HepG2 (cell line): ENCODE data around the gene SLTM. TPM values are rescaled to one million over a fixed set of nuclear protein-coding genes. Genes with fewer than 3 reads are reported as not detected.
A peak's percentile ranks its signal among the peaks of the same experiment; 100 is the strongest.

Experiments
- BATF2 ChIP-seq: sonication (generic); formaldehyde crosslinking; IDR thresholded peaks from 2 replicates; pipeline ENCODE4 v1.8.0; 2022; ENCODE audit warnings: mild to moderate bottlenecking, missing genetic modification reagents, moderate library complexity
- CENPX ChIP-seq: sonication (generic); formaldehyde crosslinking; IDR thresholded peaks from 2 replicates; pipeline ENCODE4 v1.9.0; 2021; ENCODE audit warnings: mild to moderate bottlenecking, missing genetic modification reagents, moderate library complexity
- DMTF1 ChIP-seq: sonication (generic); formaldehyde crosslinking; IDR thresholded peaks from 2 replicates; pipeline ENCODE4 v1.4.0; 2020; ENCODE audit warnings: mild to moderate bottlenecking, missing genetic modification reagents
- HNRNPL ChIP-seq: fragments of 200-400 bp; formaldehyde crosslinking; IDR thresholded peaks from 2 replicates; pipeline ENCODE4 v1.6.1; 2017; ENCODE audit warnings: mild to moderate bottlenecking, low read depth, low read length
- NFE2L2 ChIP-seq: fragments of 150-350 bp; IDR thresholded peaks from 2 replicates; pipeline ENCODE4 v1.6.1; 2014; ENCODE audit warnings: low read length
- NR1H2 ChIP-seq: sonication (generic); formaldehyde crosslinking; IDR thresholded peaks from 2 replicates; pipeline ENCODE4 v1.8.1; 2022; ENCODE audit warnings: low read depth, missing genetic modification reagents, borderline replicate concordance
- REL ChIP-seq: sonication (generic); formaldehyde crosslinking; conservative IDR thresholded peaks from 2 replicates; pipeline ENCODE4 v1.8.0; 2022; ENCODE audit warnings: mild to moderate bottlenecking, missing genetic modification reagents, moderate library complexity
- UBTF ChIP-seq: sonication (generic); formaldehyde crosslinking; IDR thresholded peaks from 2 replicates; pipeline ENCODE4 v1.4.0; 2020; ENCODE audit warnings: mild to moderate bottlenecking, missing genetic modification reagents
- ZNF264 ChIP-seq: sonication (generic); formaldehyde crosslinking; IDR thresholded peaks from 2 replicates; pipeline ENCODE4 v1.4.0; 2020; ENCODE audit warnings: missing genetic modification reagents
- ZNF431 ChIP-seq: sonication (generic); formaldehyde crosslinking; IDR thresholded peaks from 2 replicates; pipeline ENCODE4 v1.9.0; 2022; ENCODE audit warnings: missing genetic modification reagents, low read depth, mild to moderate bottlenecking, borderline replicate concordance
- ZNF788 ChIP-seq: sonication (generic); formaldehyde crosslinking; IDR thresholded peaks from 2 replicates; pipeline ENCODE4 v1.5.0; 2020; ENCODE audit warnings: mild to moderate bottlenecking, missing genetic modification reagents, borderline replicate concordance
- ZNF792 ChIP-seq: IDR thresholded peaks from 2 replicates; pipeline ENCODE4 v1.6.1; 2016
- ZNF841 ChIP-seq: sonication (generic); formaldehyde crosslinking; IDR thresholded peaks from 2 replicates; pipeline ENCODE4 v1.8.1; 2023; ENCODE audit warnings: missing genetic modification reagents, borderline replicate concordance
- ZSCAN31 ChIP-seq: sonication (generic); formaldehyde crosslinking; IDR thresholded peaks from 2 replicates; pipeline ENCODE4 v1.5.0; 2020; ENCODE audit warnings: low read depth, mild to moderate bottlenecking, missing genetic modification reagents
- polyA plus RNA-seq, 8 experiments: library from polyadenylated mRNA; depleted of rRNA in 3 of 8; stranded (reverse) in 7 of 8; unstranded in 1 of 8; fragments of >200 nt; fragmentation: Illumina TruSeq in 4 of 8; extraction: Trizol in 4 of 8; gene quantifications; 2 replicates each; pipeline versions ENCODE4 v1.2.1 to v1.2.3, GENCODE V29; 2011 to 2016; ENCODE audit warnings: low read depth in 4 of 8, missing spikeins in 1 of 8, mixed read lengths in 1 of 8; ENCODE audit not compliant: insufficient read depth in 1 of 8
- total RNA-seq, 5 experiments: library from RNA; depleted of rRNA; stranded (reverse); fragments of >200 nt; fragmentation: Illumina TruSeq; extraction: Trizol; gene quantifications; 2 replicates each; pipeline ENCODE4 v1.2.3, GENCODE V29; 2016; ENCODE audit warnings: low read depth in 1 of 5
- TF ChIP-seq, protein P1 (sequence below): fragments of 450-650 bp; IDR thresholded peaks from 2 replicates; pipeline ENCODE4 v1.6.1; 2016
- TF ChIP-seq, protein P2 (sequence below): sonication (generic); formaldehyde crosslinking; IDR thresholded peaks from 2 replicates; pipeline ENCODE4 v1.4.0; 2020; ENCODE audit warnings: missing genetic modification reagents
- TF ChIP-seq, protein P3 (sequence below): sonication (generic); formaldehyde crosslinking; IDR thresholded peaks from 2 replicates; pipeline ENCODE4 v1.4.0; 2020; ENCODE audit warnings: missing genetic modification reagents

Gene SLTM
- total and polyA plus RNA-seq, 2 of the 13 experiments (the other 11 are each of a cell fraction or from before 2014, with no cell fraction given) = 22.0 to 64.2 TPM

DNA sequence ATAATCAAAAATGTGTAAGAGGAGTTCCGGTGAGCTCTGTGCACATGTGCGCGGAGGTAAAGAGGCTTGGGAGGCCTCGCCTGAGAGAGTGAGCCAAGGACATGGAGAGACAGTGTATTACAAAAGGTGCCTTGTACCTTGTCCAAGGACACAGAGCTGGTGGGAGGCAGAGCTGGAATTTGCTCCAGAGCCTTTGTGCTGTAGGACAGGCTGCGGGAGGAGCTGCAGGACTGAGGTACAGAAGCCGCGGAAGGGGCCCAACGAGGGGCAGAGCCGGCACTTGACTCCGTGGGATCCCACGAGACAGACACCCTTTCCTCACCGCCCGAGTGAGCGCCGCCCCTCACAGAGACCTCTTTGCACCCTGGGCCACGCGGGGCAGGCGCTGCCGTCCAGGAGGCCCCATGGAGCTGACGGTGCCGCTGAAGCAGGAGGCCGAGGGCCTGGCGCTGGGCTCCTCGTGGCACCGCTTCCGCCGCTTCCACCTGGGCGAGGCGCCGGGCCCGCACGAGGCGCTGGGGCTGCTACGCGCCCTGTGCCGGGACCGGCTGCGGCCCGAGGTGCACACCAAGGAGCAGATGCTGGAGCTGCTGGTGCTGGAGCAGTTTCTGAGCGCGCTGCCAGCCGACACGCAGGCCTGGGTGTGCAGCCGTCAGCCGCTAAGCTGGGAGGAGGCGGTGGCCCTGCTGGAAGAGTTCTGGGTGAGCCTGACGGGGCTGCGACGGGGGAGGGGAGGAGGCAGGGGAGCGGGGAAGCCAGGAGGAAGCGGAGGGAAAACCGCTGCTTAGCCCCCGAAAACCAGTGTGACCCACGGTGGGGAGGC is 68.7 kb downstream of the SLTM start (continued):
- TF ChIP-seq UBTF (CRISPR knock-in tag) (peak; percentile 93), BATF2 (CRISPR knock-in tag) (no peak), REL (peak; percentile 41; the same call in 1 of the 2 replicates), NFE2L2 (no peak), DMTF1 (no peak), NR1H2 (no peak), CENPX (CRISPR knock-in tag) (no peak), ZNF841 (CRISPR knock-in tag) (peak; percentile 81; the same call in 1 of the 2 replicates), ZNF431 (peak; percentile 63; the same call in 1 of the 2 replicates), ZNF264 (peak; percentile 85), ZNF788 (CRISPR knock-in tag) (peak; percentile 85; the same call in 1 of the 2 replicates), HNRNPL (no peak), ZSCAN31 (peak; percentile 90), ZNF792 (no peak; the same call in 1 of the 2 replicates)
- TF ChIP-seq, protein P1, sequence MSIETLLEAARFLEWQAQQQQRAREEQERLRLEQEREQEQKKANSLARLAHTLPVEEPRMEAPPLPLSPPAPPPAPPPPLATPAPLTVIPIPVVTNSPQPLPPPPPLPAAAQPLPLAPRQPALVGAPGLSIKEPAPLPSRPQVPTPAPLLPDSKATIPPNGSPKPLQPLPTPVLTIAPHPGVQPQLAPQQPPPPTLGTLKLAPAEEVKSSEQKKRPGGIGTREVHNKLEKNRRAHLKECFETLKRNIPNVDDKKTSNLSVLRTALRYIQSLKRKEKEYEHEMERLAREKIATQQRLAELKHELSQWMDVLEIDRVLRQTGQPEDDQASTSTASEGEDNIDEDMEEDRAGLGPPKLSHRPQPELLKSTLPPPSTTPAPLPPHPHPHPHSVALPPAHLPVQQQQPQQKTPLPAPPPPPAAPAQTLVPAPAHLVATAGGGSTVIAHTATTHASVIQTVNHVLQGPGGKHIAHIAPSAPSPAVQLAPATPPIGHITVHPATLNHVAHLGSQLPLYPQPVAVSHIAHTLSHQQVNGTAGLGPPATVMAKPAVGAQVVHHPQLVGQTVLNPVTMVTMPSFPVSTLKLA = peak; percentile 21
- TF ChIP-seq, protein P2, sequence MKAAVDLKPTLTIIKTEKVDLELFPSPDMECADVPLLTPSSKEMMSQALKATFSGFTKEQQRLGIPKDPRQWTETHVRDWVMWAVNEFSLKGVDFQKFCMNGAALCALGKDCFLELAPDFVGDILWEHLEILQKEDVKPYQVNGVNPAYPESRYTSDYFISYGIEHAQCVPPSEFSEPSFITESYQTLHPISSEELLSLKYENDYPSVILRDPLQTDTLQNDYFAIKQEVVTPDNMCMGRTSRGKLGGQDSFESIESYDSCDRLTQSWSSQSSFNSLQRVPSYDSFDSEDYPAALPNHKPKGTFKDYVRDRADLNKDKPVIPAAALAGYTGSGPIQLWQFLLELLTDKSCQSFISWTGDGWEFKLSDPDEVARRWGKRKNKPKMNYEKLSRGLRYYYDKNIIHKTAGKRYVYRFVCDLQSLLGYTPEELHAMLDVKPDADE (CRISPR knock-in tag) = no peak
- TF ChIP-seq, protein P3, sequence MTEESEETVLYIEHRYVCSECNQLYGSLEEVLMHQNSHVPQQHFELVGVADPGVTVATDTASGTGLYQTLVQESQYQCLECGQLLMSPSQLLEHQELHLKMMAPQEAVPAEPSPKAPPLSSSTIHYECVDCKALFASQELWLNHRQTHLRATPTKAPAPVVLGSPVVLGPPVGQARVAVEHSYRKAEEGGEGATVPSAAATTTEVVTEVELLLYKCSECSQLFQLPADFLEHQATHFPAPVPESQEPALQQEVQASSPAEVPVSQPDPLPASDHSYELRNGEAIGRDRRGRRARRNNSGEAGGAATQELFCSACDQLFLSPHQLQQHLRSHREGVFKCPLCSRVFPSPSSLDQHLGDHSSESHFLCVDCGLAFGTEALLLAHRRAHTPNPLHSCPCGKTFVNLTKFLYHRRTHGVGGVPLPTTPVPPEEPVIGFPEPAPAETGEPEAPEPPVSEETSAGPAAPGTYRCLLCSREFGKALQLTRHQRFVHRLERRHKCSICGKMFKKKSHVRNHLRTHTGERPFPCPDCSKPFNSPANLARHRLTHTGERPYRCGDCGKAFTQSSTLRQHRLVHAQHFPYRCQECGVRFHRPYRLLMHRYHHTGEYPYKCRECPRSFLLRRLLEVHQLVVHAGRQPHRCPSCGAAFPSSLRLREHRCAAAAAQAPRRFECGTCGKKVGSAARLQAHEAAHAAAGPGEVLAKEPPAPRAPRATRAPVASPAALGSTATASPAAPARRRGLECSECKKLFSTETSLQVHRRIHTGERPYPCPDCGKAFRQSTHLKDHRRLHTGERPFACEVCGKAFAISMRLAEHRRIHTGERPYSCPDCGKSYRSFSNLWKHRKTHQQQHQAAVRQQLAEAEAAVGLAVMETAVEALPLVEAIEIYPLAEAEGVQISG = peak; percentile 63
